Stimulated activated memory B cell treated with anti-CD40 and anti-IgM and Interleukin-4, amounts not matched to agents 10 μg/mL and 1 μg/mL and 100 μg/mL, for 72 hours (primary cell): Measurements from ENCODE around the gene PSAT1.

Source experiments
- ATAC-seq: fragments of 150-1000 bp; cut with Tn5 transposase; 2 replicates; pipeline ENCODE4 v1.10.0; 2021
- H3K27ac Mint-ChIP-seq: one replicate; pipeline ENCODE4 v1.8.0; 2022; ENCODE audit warnings: mild to moderate bottlenecking, mixed read lengths
- H3K27me3 Mint-ChIP-seq: one replicate; pipeline ENCODE4 v1.8.0; 2022; ENCODE audit warnings: mixed read lengths
- H3K36me3 Mint-ChIP-seq: one replicate; pipeline ENCODE4 v1.8.0; 2022; ENCODE audit warnings: mixed read lengths
- H3K4me1 Mint-ChIP-seq: one replicate; pipeline ENCODE4 v1.8.0; 2022; ENCODE audit warnings: mixed read lengths
- H3K4me3 Mint-ChIP-seq: one replicate; pipeline ENCODE4 v1.8.0; 2022; ENCODE audit warnings: mild to moderate bottlenecking, moderate library complexity, mixed read lengths
- H3K9me3 Mint-ChIP-seq: one replicate; pipeline ENCODE4 v1.8.0; 2022; ENCODE audit warnings: mixed read lengths

Gene PSAT1

DNA sequence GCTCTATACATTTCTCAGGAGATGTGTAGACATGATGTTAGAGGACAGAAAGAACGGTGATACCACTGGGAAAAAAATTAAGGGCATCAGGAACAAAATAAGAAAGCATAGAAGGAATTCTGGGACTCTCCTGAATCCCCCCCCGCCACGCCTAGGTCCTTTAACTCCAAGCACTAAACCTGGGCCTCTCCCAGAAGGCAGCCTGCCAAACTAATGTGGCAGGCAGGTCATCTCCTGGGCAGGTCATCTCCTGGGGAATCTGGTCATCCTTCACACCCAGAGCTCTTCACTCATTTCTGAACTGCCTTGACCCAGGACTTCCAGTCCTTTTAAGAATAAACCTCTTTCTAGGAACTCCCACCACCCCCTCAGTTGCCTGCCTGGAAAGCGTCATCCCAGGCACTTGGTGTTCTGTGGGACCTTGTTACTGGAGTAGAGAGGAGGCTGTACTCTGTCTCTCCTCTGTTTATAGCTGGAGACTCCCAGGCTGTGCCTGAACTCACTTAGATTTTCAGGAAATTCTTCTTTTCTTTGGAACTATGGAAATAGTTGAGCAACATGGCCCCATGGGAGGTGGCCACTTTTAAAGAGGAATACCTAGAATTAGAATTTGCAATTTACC lies 24.1 kb downstream of the PSAT1 start:
- Mint-ChIP-seq H3K27ac (no peak overlapping the region), H3K9me3 (peaks cover 7% of the 10 kb centered on the region), H3K27me3 (no peaks in the 10 kb centered on the region), H3K36me3 (peaks cover 34% of the 10 kb centered on the region), H3K4me3 (no peak overlapping the region), H3K4me1 (no peaks in the 10 kb centered on the region)
- no peak for ATAC-seq

DNA sequence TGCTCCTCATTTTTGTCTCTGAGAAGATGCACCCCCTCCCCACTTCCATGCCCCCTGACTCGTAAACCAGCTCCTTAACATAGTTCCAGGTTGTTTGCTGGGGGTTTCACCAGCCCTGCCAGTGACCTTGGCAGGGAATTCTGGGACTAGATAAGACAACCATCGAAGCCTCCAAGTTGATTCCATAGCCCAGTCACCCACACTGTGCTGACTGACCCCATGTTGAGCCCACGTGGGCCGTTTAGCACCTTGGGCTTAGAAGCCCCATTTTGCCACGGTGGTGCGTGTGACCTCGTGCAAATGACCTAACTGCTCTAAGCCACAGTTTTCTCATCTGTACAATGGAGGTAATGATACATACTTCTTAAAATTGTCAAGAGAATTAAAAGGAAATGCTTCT lies 24.6 kb downstream of the PSAT1 start:
- Mint-ChIP-seq H3K4me3 (no peak overlapping the region), H3K9me3 (peaks cover 7% of the 10 kb centered on the region), H3K27me3 (no peaks in the 10 kb centered on the region), H3K4me1 (no peaks in the 10 kb centered on the region), H3K36me3 (peaks cover 30% of the 10 kb centered on the region), H3K27ac (no peak overlapping the region)
- ATAC-seq: no peak

DNA sequence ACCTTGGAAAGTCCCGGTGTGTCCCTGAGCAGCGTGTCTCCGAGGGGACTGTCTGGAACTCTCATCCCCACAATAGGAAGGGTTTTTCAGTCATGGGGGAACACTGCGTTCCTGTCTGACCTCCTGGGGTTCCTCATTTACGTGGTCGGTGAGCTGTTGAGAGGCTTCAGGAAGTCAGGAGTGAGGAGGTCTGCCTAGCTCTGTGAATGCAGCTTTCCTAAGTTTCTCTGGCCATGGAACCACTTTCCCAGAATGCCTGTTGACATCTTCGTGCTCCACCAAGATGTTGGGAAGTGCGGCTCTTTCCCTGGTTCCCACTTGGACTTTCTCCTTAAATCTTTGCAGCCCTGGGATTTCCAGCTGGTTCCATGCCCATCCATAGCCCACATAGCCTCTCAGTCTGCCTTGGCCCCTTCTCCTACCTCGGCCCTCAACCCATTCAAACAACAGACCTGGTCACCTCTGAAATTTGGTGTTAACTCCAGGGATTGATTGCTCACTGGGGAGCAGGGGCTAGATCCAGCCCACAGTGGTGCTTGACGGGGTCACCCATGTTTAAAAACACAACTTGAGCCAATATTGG lies 27.2 kb downstream of the PSAT1 start:
- H3K27ac Mint-ChIP-seq: no peak overlapping the region
- H3K27me3 Mint-ChIP-seq: no peaks in the 10 kb centered on the region
- peaks cover 24% of the 10 kb centered on the region for H3K36me3 Mint-ChIP-seq
- H3K4me3 Mint-ChIP-seq: no peak overlapping the region
- ATAC-seq: no peak
- no peaks in the 10 kb centered on the region for H3K4me1 Mint-ChIP-seq
- H3K9me3 Mint-ChIP-seq: peaks cover 7% of the 10 kb centered on the region

DNA sequence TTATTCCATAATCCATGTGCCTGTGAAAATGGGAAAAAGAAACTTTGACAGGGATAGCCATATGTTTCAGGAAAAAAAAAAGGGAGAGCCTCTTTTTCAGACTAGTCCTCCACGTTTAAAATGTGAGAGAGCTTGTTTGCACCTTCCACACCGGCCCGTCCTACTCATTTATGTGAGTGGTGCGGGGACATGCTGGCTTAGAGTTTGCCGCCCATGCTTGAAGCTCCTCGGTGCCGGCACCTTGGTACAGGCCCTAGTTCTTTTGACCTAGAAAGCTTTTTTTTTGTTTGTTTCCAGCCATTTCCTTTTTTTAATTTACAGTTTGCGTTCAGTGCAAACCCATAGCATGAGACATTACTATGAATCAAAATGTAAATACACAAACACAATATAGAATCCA lies 27.8 kb downstream of the PSAT1 start:
- H3K27me3 Mint-ChIP-seq: no peaks in the 10 kb centered on the region
- H3K36me3 Mint-ChIP-seq: peaks cover 19% of the 10 kb centered on the region
- H3K27ac Mint-ChIP-seq: no peak overlapping the region
- peaks cover 7% of the 10 kb centered on the region for H3K9me3 Mint-ChIP-seq
- H3K4me1 Mint-ChIP-seq: no peaks in the 10 kb centered on the region
- ATAC-seq: no peak
- no peak overlapping the region for H3K4me3 Mint-ChIP-seq

DNA sequence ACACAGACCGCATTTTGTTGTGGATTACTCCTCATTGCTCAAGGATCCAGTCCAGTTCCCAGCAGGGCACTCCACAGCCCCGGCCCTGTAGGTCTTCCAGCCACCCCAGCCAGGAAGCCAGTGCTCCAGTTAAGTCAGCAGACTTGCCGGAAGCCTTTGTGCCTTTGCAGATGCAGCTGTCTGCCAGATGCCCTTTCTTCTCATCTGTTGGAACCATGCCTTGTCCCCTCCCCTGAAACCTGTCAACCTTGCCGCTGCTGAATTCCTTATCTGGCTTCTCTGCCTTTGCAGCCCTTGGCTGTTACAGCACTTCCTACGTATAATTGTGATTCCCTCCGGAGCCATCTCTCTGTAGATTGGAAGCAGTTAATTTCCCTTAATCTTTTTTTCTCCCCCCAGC lies 28.4 kb downstream of the PSAT1 start:
- Mint-ChIP-seq H3K4me3 (no peak overlapping the region), H3K27ac (no peak overlapping the region), H3K36me3 (peaks cover 12% of the 10 kb centered on the region), H3K9me3 (peaks cover 1% of the 10 kb centered on the region), H3K27me3 (no peaks in the 10 kb centered on the region), H3K4me1 (no peaks in the 10 kb centered on the region)
- ATAC-seq: no peak

DNA sequence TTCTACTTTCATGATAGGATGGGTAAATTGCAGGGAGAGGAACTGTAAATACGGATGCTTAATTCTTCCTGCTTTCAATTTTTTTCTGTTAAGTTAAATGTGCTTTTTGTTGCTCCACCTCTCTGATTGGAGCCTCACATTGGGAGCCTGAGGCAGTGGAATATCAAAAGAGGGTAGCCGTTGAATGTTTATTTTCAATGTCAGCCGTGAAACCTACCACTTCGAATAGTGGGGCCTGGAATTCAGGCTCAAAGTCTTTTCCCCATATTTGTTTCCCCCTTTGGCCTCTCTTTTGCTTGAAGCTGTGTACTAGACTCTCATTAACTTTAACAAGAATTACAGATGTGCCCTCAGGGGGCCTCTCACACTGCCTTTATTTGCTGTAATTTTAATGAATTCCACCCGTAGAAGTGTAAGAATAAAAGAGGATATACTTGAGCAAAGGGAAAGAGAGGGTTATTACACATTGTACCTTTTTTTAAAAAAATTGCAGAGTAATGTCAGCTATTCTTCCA lies 29.0 kb downstream of the PSAT1 start:
- ATAC-seq: no peak
- Mint-ChIP-seq H3K27ac (no peak overlapping the region), H3K4me3 (no peak overlapping the region), H3K4me1 (no peaks in the 10 kb centered on the region), H3K27me3 (no peaks in the 10 kb centered on the region), H3K9me3 (no peaks in the 10 kb centered on the region), H3K36me3 (peaks cover 6% of the 10 kb centered on the region)

DNA sequence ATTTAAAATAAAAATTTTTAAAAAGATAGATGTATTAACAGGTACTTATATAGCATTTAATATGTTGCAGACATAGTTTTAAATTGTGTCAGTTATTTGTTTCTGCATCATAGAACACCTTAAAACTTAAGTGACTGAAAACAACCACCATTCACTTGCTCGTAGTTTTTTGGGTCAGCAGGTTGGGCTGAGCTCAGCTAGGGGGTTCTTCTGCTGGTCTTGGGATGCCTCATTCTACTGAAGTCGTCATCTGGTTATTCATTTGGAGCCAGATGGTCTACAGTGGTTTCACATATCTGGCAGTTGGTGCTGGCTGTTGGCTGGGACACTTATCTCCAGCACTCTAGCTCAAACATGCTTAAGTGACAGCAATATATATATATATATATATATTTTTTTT lies 29.6 kb downstream of the PSAT1 start:
- H3K36me3 Mint-ChIP-seq: peaks cover 5% of the 10 kb centered on the region
- H3K27ac Mint-ChIP-seq: no peak overlapping the region
- H3K4me3 Mint-ChIP-seq: no peak overlapping the region
- no peaks in the 10 kb centered on the region for H3K4me1 Mint-ChIP-seq
- no peaks in the 10 kb centered on the region for H3K27me3 Mint-ChIP-seq
- H3K9me3 Mint-ChIP-seq: no peaks in the 10 kb centered on the region
- no peak for ATAC-seq

DNA sequence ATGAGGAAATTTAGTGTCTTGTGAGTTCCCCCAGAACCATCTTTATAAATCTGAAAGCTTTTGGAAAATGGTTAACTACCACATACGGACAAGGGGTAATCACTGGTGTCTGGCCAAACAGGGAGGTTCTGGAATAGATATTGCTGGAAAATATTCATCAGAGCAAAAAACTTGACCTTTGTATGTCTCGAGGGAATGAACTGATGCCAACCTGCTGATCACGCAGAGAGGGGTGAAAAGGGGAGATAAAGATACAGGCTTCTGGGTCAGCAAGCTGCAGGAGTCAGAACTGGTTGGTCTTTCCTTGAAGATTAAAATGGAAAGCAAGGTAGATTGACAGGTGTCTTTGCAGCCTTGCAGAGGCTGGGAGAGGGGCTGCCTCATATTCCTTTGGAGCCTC lies 35.5 kb downstream of the PSAT1 start:
- Mint-ChIP-seq H3K27ac (no peak overlapping the region), H3K9me3 (peaks cover 8% of the 10 kb centered on the region), H3K36me3 (peaks cover 5% of the 10 kb centered on the region), H3K4me1 (no peaks in the 10 kb centered on the region), H3K27me3 (peaks cover 11% of the 10 kb centered on the region), H3K4me3 (no peak overlapping the region)
- no peak for ATAC-seq

DNA sequence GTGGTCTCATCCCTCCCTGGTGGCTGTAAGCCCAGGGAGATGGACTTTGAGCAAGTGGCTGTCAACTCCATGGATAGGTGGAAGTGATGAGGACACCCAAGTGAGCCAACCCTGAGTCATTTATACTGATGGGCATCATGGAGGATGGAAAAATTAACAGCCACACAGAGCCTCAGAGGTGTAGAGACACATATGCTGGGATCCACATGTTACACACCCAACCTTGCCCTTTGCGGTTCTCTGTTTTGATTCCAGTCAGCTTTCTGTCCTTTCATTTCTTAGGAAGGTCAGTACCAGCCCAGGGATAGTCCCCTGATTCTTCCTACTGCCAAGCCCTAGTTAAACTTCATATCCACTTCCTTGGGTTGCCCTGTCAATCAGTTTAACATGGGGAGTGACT lies 51.9 kb downstream of the PSAT1 start:
- ATAC-seq: no peak
- Mint-ChIP-seq H3K27me3 (no peaks in the 10 kb centered on the region), H3K4me1 (peaks cover 6% of the 10 kb centered on the region), H3K36me3 (no peaks in the 10 kb centered on the region), H3K4me3 (no peak overlapping the region), H3K9me3 (no peaks in the 10 kb centered on the region), H3K27ac (no peak overlapping the region)

DNA sequence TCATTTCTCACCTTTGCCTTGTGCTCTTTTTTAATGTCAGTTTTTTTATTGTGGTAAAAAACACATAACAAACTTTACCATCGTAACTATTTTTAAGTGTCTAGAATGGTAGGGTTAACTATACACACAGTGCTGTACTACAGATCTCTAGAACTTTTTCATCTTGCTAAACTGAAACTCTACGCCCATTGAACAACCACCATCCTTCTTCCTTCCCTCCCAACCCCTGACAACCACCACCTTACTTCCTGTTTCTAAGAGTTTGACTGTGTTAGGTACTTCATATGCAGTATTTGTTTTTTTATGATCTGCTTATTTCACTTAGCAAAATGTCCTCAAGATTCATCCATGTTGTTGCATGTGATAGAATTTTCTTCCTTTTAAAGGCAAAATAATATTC lies 54.9 kb downstream of the PSAT1 start:
- Mint-ChIP-seq H3K36me3 (no peaks in the 10 kb centered on the region), H3K9me3 (no peaks in the 10 kb centered on the region), H3K4me1 (peaks cover 6% of the 10 kb centered on the region), H3K4me3 (no peak overlapping the region), H3K27ac (no peak overlapping the region), H3K27me3 (no peaks in the 10 kb centered on the region)
- ATAC-seq: peak; percentile 45

DNA sequence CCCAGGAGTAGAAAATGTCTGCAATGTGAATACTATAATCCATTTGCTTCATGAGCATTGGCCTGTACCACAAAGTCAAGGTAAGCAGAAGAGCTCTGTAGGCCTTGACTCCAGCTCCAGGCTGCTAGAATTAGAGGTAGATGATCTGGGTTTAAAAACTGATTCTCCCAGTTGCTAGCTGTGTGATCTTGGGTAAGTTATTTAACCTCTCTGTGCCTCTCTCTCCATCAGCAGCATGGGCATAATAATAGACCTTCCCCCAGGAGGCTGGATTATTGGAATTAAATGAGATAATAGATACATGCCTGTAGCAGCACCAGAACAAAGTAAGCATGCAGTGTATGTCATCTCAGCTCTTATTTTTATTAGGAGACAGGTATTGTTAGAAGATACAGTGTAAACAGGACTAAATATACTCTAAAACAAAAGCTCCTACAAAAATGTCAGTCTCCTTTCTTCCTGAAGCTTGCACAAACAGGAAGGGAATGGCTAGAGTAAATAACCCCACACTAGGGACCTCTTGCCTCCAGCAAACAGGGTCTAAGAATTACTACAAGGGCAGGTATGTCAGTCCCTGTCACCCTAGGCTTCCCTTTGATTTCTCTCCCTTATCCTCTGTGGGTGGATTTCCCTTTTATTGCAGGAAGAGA lies 57.5 kb downstream of the PSAT1 start:
- Mint-ChIP-seq H3K9me3 (no peaks in the 10 kb centered on the region), H3K27ac (no peak overlapping the region), H3K36me3 (no peaks in the 10 kb centered on the region), H3K4me1 (peaks cover 11% of the 10 kb centered on the region), H3K27me3 (no peaks in the 10 kb centered on the region), H3K4me3 (no peak overlapping the region)
- ATAC-seq: no peak

DNA sequence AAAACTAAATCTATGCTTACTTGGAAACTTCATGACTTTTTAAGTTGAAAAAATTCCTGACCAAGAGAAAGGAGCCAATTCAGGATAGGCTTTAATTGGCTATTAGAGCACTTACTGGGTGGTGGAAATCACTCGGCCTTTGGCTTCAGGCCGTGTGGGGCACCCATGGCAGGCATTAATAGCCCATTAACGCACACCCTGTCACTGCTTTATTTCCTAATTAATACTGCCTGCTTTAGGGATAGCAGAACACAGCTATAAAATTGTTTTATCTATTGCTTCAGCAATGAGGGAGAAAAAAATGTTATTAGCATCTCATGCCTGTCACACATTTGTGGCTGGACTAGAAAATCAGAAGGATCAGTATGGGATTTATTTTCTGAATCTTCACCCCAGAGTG lies 58.1 kb downstream of the PSAT1 start:
- Mint-ChIP-seq H3K36me3 (no peaks in the 10 kb centered on the region), H3K4me1 (peaks cover 11% of the 10 kb centered on the region), H3K9me3 (no peaks in the 10 kb centered on the region), H3K4me3 (no peak overlapping the region), H3K27me3 (no peaks in the 10 kb centered on the region), H3K27ac (no peak overlapping the region)
- no peak for ATAC-seq

DNA sequence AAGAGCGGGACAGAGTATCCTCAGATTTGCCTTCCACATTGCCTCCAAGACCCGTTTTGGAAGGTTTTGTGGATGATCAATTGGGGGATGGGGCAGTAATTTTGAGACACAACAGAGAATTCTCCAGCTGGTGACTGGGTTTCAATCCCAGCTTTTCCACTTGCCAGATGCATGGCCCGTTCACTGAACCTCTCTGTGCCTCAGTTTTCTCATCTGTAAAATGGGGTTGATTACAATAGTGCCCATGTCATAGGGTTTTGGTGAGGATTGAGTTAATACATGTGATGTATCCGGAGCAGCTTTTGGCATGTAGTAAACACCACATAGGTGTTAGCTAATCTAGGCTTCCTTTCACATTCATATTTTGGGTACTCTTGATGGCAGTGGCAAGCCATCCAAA lies 59.7 kb downstream of the PSAT1 start:
- H3K36me3 Mint-ChIP-seq: no peaks in the 10 kb centered on the region
- H3K27ac Mint-ChIP-seq: no peak overlapping the region
- H3K4me1 Mint-ChIP-seq: peaks cover 11% of the 10 kb centered on the region
- ATAC-seq: no peak
- H3K27me3 Mint-ChIP-seq: no peaks in the 10 kb centered on the region
- H3K4me3 Mint-ChIP-seq: no peak overlapping the region
- no peaks in the 10 kb centered on the region for H3K9me3 Mint-ChIP-seq

DNA sequence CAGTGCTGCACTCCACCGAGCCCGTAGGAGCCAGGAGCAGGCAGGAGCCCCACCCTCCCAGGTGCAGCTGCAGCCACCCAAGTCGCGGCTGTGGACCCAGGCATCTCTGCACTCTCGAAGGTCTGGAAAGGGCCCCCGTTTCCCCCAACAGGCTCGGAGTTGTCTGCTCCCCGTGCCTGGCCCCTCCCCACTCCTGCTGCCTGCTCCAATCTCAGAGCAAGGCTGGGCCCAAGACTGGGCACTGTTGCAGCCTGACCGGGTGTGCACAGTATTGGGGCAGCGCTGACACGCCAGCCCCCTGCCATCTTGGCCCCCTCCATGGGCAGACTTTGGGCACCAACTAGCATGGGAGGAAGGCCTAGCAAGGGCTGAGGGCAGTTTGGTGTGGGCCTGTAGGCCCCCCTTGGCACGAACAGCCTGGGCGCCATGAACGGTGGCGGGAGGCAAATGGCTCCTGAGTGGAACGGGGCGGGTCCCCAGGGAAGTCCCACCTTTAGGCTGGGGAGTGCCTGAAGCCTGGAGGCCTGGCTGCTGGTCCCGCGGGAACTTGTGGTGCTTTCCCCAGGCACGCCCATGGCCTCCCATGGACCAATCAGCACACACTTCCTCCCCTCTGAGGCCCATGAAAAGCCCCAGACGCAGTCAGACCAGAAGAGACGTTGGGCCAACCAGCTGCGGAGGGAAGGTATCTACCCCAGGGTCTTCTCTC lies 60.4 kb downstream of the PSAT1 start:
- ATAC-seq: peak; percentile 50
- Mint-ChIP-seq H3K4me3 (peak overlapping the region; percentile 16), H3K36me3 (no peaks in the 10 kb centered on the region), H3K4me1 (peaks cover 5% of the 10 kb centered on the region), H3K9me3 (no peaks in the 10 kb centered on the region), H3K27me3 (no peaks in the 10 kb centered on the region), H3K27ac (no peak overlapping the region)

DNA sequence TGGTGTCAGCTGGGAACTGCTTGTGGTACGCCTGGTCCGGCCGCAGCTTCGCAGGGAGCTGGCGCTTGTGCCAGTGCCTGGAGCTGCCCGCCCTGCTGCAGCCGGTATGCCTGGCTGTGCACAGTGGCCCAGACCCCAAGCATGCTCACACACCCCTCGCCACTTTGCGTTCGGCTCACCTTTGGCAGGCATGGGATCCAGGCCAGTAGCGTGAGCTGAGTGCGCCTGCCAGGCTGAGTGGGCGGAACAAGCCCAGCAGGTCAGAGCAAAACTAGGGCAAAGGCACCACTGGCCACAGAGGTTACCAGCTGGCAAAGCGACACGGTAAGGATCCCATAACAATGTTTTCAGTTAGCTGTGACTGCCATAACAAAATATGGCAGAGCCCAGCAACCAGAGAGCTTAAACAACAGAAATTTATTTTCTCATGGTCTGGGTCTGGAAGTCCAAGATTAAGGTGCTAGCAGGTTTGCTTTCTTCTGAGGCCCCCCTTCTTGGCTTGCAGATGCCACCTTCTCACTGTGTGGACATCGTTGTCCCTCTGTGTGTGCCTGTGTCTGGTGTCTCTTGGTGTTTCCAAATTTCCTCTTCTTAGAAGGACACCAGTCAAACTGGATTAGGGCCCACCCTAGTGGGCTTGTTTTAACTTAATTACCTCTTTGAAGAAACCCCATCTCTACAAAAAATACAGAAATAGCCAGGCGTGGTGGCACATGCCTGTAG lies 61.6 kb downstream of the PSAT1 start:
- Mint-ChIP-seq H3K36me3 (no peaks in the 10 kb centered on the region), H3K4me1 (peaks cover 5% of the 10 kb centered on the region), H3K27ac (no peak overlapping the region), H3K9me3 (no peaks in the 10 kb centered on the region), H3K27me3 (no peaks in the 10 kb centered on the region), H3K4me3 (no peak overlapping the region)
- no peak for ATAC-seq
